Breast epithelium (tissue), 4 donors: ENCODE measurements around the gene MYO1H. TPM values are rescaled to one million over a fixed set of nuclear protein-coding genes. Genes with fewer than 3 reads are reported as not detected.
"Not testable (repeated sequence)": the region's sequence is repeated elsewhere in the genome, so short reads cannot be mapped to it uniquely, and the experiment has no call there.

Experiments used
- DNase-seq, 2 donors: peaks; one replicate each; pipeline ENCODE4 v3.0.0-alpha.2; 2019; ENCODE audit warnings: low spot score in 2 of 2
- H3K27ac ChIP-seq, 2 donors: fragments of 200-600 bp; sonication (generic) in 1 of 2; one replicate each; pipeline ENCODE4 v1.5.1; 2016 to 2019; ENCODE audit warnings: mild to moderate bottlenecking in 1 of 2
- H3K27me3 ChIP-seq, 2 donors: fragments of 200-600 bp; sonication (generic) in 1 of 2; one replicate each; pipeline versions ENCODE4 v1.5.1 to v1.6.0; 2017 to 2019; ENCODE audit warnings: control low read depth in 1 of 2, mild to moderate bottlenecking in 1 of 2
- H3K36me3 ChIP-seq: fragments of 200-600 bp; one replicate; pipeline ENCODE4 v1.5.1; 2019
- H3K4me1 ChIP-seq, 2 donors: fragments of 200-600 bp; sonication (generic); one replicate each; pipeline ENCODE4 v1.5.1; 2016 to 2019; ENCODE audit warnings: control low read depth in 1 of 2
- H3K4me3 ChIP-seq, 3 donors: fragments of 200-600 bp; sonication (generic); 1 replicate in 2 of 3; 2 replicates in 1 of 3; pipeline ENCODE4 v1.5.1; 2016 to 2019; ENCODE audit warnings: mild to moderate bottlenecking in 3 of 3, moderate library complexity in 2 of 3
- H3K9me3 ChIP-seq, 2 donors: fragments of 200-600 bp; sonication (generic) in 1 of 2; one replicate each; pipeline ENCODE4 v1.5.1; 2016 to 2019; ENCODE audit warnings: control low read depth in 1 of 2
- POLR2A ChIP-seq: fragments of 450-650 bp; IDR thresholded peaks from one replicate; pipeline ENCODE4 v1.6.1; 2016; ENCODE audit warnings: antibody characterized with exemption, mild to moderate bottlenecking, moderate library complexity
- POLR2AphosphoS5 ChIP-seq, 3 donors: sonication (generic); formaldehyde crosslinking; IDR thresholded peaks; one replicate each; pipeline ENCODE4 v1.6.1; 2017; ENCODE audit warnings: antibody characterized with exemption in 3 of 3
- intact Hi-C: fragments of 100-400 bp; cut with DNase I; formaldehyde crosslinking; loops from one replicate; pipeline ENCODE4 v1.15.1; 2023; ENCODE audit warnings: low total_unique reads
- total RNA-seq, 3 donors: library from RNA; depleted of rRNA; stranded (reverse); fragments of >200 nt; gene quantifications; one replicate each; pipeline ENCODE4 v1.1.0, GENCODE V29; 2016
- TF ChIP-seq, protein P1 (sequence below), 3 donors: fragments of 450-650 bp; IDR thresholded peaks; one replicate each; pipeline ENCODE4 v1.5.1; 2016 to 2017; ENCODE audit warnings: antibody characterized with exemption in 3 of 3, mild to moderate bottlenecking in 3 of 3, moderate library complexity in 3 of 3

MYO1H gene
- total RNA-seq, 3 donors from 2014 or later: under 0.01 to 2.0 (median 0.16) TPM

DNA sequence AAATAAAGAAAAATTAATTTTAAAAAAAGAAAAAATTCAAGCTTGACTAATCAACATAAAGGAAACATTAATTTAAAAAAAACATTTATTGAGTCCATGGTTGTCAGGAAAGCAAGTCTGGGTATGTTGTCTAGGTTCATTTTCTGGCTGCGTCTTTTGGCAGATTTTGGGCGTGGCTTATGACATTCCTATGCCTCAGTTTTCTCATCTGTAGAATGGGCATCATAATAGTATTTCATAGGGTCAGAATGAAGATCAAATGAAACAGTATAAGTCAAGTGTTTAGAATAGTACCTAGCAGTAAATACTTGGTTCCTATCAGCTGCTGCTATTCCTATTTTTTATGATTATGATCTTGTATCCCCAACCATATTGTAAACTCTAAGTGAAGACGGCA is 40.5 kb downstream of the MYO1H start:
- no peak for DNase-seq
- H3K27me3 ChIP-seq: peaks cover 0 to 5% of the 10 kb centered on the region in 2 donors
- H3K4me3 ChIP-seq: no peak overlapping the region
- no peaks in the 10 kb centered on the region for H3K4me1 ChIP-seq
- intact Hi-C loops: loop anchor here (10.0 kb wide), 1 partner anchor 937 kb away; no protein-coding TSS in a partner anchor
- no peaks in the 10 kb centered on the region for H3K9me3 ChIP-seq
- TF ChIP-seq POLR2A: no peak
- no peaks in the 10 kb centered on the region for H3K36me3 ChIP-seq
- H3K27ac ChIP-seq: no peak overlapping the region

DNA sequence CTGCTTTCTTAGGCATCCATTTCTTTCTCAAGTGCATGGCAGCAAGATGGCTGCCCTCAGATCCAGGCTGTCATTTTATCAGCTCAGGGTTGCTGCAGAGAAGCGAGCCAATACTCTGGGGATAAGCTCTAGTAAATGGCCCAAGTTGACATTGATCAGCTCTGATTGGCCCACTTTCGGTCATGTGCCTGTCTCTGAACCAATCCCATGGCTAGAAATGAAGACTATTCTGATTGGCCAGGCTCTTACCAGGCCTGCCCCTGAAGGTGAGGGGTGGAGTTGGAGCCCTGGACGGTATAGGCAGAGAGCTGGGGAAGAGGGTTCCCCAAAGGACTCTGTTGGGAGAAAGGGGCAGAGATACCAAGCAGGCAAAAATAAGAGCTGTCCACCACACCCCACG is 41.4 kb downstream of the MYO1H start:
- intact Hi-C loops: loop anchor here (10.0 kb wide), 1 partner anchor 936 kb away; no protein-coding TSS in a partner anchor
- TF ChIP-seq, protein P1, sequence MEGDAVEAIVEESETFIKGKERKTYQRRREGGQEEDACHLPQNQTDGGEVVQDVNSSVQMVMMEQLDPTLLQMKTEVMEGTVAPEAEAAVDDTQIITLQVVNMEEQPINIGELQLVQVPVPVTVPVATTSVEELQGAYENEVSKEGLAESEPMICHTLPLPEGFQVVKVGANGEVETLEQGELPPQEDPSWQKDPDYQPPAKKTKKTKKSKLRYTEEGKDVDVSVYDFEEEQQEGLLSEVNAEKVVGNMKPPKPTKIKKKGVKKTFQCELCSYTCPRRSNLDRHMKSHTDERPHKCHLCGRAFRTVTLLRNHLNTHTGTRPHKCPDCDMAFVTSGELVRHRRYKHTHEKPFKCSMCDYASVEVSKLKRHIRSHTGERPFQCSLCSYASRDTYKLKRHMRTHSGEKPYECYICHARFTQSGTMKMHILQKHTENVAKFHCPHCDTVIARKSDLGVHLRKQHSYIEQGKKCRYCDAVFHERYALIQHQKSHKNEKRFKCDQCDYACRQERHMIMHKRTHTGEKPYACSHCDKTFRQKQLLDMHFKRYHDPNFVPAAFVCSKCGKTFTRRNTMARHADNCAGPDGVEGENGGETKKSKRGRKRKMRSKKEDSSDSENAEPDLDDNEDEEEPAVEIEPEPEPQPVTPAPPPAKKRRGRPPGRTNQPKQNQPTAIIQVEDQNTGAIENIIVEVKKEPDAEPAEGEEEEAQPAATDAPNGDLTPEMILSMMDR (IDR thresholded peaks at IDR 0.05): no peak
- TF ChIP-seq POLR2A: no peak
- no peaks in the 10 kb centered on the region for H3K9me3 ChIP-seq

DNA sequence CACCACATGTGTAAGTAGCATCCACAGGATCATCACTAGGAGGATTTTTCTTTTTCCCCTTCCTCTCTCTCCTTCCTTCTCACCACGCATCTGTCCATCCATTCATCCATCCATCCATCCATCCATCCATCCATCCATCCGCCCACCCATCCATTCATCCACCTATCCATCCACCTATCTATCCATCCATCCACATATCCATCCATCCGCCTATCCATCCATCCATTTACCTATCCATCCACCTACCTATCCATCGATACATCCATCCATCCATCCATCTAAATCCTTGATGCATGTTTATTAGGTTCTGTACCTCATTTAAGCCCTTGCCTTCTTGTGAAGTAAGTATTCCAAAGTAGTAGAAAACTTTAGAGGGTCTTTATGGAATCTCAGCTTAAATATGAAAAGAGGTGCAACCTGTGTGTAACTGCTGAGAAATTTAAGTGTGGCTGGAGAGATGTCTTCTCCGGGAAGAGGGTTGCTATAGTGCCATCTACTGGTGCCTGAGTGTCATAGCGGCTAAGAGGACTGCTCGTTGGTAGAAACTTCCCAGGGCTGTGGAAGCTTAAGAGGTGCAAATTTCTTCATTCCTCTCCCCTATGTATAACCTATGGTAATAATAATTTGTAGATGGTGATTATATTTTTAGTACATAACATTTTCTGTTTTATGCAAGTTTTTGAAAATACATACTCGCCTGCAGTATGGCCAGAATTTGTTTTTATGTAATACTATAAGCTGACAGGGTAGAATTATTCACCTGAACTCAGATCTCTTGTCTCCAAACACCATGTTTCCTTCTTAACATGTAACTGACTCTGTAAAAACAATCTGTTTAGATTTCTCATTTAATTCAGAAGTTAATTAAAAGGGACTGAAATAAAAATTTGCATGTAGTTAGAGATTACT is 46.0 kb downstream of the MYO1H start:
- no peak for DNase-seq
- no peaks in the 10 kb centered on the region for H3K36me3 ChIP-seq
- H3K4me3 ChIP-seq: no peak overlapping the region
- intact Hi-C loops: no loop called here
- no peaks in the 10 kb centered on the region for H3K4me1 ChIP-seq
- TF ChIP-seq, protein P1 (IDR thresholded peaks at IDR 0.05): peak; percentile 20 to 67 (median 51)
- TF ChIP-seq POLR2A: no peak
- H3K27me3 ChIP-seq: peaks cover 0 to 7% of the 10 kb centered on the region in 2 donors
- H3K27ac ChIP-seq: no peak overlapping the region
- H3K9me3 ChIP-seq: no peaks in the 10 kb centered on the region

More for the DNA sequence above, 41.4 kb downstream of the MYO1H start:
- Histone ChIP-seq H3K36me3 (no peaks in the 10 kb centered on the region), H3K27ac (no peak overlapping the region), H3K27me3 (peaks cover 0 to 7% of the 10 kb centered on the region in 2 donors), H3K4me1 (no peaks in the 10 kb centered on the region), H3K4me3 (no peak overlapping the region)
- DNase-seq: no peak

DNA sequence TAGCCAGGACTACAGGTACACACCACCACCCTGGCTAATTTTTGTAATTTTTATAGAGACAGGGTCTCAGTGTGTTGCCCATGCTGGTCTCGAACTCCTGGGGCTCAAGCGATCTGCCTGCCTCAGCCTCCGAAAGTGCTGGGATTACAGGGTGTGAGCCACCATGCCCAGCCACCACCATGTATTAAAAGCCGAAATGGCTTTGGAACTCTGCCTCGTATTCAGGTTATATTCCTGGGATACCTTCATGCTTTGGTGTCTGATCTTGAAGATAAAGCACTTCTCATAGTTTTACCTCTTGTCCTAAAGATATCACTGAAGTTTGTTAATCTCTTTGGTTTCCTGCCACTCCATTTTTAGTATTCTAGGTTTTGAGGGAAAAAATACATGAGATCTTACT is 47.2 kb downstream of the MYO1H start:
- DNase-seq: no peak
- Histone ChIP-seq H3K4me1 (no peaks in the 10 kb centered on the region), H3K36me3 (no peaks in the 10 kb centered on the region), H3K27me3 (peaks cover 0 to 7% of the 10 kb centered on the region in 2 donors), H3K4me3 (no peak overlapping the region), H3K9me3 (no peaks in the 10 kb centered on the region), H3K27ac (no peak overlapping the region)
- no peak for TF ChIP-seq POLR2AphosphoS5 (IDR thresholded peaks at IDR 0.05)
- no peak for TF ChIP-seq POLR2A
- TF ChIP-seq, protein P1 (IDR thresholded peaks at IDR 0.05): no peak
- intact Hi-C loops: no loop called here

DNA sequence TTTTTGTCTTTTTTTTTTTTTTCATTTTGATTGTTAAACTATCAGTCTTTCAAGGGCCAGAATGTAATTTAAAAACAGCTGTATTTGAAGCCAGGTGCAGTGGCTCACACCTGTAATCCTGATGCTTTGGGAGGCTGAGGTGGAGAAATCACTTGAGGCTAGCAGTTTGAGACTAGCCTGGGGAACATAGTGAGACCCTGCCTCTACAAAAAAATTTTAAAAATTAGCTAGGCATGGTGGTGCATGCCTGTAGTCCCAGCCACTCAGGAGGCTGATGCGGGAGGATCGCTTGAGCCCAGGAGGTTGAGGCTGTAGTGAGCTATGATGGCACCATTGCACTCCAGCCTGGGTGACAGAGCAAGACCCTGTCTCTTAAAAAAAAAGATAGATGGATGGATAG is 57.1 kb downstream of the MYO1H start:
- H3K9me3 ChIP-seq, H3K4me3 ChIP-seq, H3K36me3 ChIP-seq, DNase-seq, H3K27me3 ChIP-seq, intact Hi-C loops, H3K4me1 ChIP-seq: not testable (repeated sequence)
- peak overlapping the region in 1 of 2 donors; percentile 68 for H3K27ac ChIP-seq

DNA sequence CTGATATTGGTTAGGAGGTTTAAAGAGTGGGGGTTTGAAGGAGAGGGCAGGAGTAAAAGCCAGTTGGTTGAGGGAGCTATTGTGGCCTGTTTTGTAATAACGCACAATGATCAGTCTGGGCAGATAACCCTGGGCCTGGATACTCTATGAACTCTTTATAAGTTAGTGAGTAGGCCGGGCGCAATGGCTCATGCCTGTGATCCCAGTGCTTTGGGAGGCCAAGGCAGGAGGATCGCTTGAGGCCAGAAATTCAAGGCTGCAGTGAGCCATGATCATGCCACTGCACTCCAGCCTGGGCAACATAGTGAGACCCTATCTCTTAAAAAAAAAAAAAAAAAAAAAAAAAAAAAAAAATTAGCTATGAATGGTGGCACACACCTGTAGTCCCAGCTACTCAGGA is 58.4 kb downstream of the MYO1H start:
- H3K27me3 ChIP-seq, H3K9me3 ChIP-seq, H3K4me1 ChIP-seq, H3K36me3 ChIP-seq, DNase-seq, H3K4me3 ChIP-seq, intact Hi-C loops: not testable (repeated sequence)
- H3K27ac ChIP-seq: peak overlapping the region in 1 of 2 donors; percentile 68
